Choroid plexus epithelial cell (primary cell): ENCODE measurements around the gene KCNQ2.

Experiments used
- DNase-seq: peaks from one replicate; pipeline ENCODE4 v3.0.0-alpha.2; 2010; ENCODE audit warnings: low read depth
- H3K4me3 ChIP-seq: 2 replicates; pipeline ENCODE4 v1.5.1; 2011; ENCODE audit warnings: low read depth, mild to moderate bottlenecking, control low read depth, low read length, moderate library complexity
- TF ChIP-seq, protein P1 (sequence below): conservative IDR thresholded peaks from 2 replicates; pipeline ENCODE4 v1.5.1; 2011; ENCODE audit warnings: low read depth, mild to moderate bottlenecking, control low read depth, inconsistent platforms, low read length, moderate library complexity

Gene KCNQ2

DNA sequence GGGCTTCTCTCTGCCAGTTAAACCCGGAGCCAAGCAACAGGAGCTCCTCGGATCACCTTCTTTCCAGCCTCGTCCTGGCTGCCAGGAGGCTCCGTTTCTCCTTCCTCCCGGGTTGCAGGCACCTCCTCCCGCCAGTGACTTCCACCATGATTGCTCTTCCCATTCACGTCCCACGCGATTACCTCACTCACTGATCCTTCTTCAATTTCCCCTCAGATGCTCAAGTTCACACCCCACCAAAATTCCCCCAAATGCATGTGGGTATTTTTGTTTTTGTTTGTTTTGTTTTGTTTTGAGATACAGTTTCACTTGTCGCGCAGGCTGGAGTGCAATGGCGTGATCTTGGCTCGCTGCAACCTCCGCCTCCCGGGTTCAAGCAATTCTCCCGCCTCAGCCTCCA lies 25.1 kb downstream of the KCNQ2 start:
- H3K4me3 ChIP-seq, result no peak overlapping the region
- TF ChIP-seq, protein P1, sequence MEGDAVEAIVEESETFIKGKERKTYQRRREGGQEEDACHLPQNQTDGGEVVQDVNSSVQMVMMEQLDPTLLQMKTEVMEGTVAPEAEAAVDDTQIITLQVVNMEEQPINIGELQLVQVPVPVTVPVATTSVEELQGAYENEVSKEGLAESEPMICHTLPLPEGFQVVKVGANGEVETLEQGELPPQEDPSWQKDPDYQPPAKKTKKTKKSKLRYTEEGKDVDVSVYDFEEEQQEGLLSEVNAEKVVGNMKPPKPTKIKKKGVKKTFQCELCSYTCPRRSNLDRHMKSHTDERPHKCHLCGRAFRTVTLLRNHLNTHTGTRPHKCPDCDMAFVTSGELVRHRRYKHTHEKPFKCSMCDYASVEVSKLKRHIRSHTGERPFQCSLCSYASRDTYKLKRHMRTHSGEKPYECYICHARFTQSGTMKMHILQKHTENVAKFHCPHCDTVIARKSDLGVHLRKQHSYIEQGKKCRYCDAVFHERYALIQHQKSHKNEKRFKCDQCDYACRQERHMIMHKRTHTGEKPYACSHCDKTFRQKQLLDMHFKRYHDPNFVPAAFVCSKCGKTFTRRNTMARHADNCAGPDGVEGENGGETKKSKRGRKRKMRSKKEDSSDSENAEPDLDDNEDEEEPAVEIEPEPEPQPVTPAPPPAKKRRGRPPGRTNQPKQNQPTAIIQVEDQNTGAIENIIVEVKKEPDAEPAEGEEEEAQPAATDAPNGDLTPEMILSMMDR, result no peak
- DNase-seq, result no peak

DNA sequence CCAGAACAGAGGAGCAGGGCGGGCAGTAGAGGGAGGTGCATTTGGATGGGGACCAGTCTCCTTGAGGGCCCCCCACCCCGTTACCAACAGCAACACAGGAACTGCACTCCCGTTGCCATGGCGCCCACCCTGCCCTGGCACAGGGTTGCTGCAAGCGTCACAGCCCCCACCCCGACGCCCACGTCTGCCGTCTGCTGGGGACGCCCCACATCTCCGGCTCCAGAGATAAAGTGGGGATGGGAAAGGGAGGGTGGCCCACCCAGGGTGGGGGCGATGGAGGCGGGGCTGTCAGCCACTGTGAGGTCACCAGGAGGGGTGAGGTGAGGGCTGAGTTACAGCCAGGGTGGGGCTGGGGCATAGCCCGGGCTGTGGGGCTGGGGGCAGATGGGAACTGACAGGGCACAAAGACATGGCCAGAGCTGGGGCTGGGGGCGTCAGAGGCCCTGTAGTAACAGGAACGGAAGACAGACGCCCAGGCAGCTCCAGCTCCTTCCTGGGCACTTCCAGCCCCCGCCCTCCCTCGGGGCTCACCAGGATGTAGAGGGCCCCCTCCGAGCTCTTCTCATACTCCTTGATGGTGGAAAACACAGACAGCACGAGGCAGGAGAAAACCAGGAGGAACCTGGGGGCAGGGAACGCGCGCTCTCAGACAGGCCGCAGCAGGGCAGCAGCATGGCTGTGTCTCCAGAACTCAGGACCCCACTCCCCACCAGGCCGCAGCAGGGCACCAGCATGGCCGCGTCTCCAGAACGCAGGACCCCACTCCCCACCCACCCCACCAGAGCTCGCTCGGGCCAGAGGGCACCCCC lies 26.0 kb downstream of the KCNQ2 start:
- TF ChIP-seq, protein P1, result no peak
- no peak for DNase-seq
- no peak overlapping the region for H3K4me3 ChIP-seq

DNA sequence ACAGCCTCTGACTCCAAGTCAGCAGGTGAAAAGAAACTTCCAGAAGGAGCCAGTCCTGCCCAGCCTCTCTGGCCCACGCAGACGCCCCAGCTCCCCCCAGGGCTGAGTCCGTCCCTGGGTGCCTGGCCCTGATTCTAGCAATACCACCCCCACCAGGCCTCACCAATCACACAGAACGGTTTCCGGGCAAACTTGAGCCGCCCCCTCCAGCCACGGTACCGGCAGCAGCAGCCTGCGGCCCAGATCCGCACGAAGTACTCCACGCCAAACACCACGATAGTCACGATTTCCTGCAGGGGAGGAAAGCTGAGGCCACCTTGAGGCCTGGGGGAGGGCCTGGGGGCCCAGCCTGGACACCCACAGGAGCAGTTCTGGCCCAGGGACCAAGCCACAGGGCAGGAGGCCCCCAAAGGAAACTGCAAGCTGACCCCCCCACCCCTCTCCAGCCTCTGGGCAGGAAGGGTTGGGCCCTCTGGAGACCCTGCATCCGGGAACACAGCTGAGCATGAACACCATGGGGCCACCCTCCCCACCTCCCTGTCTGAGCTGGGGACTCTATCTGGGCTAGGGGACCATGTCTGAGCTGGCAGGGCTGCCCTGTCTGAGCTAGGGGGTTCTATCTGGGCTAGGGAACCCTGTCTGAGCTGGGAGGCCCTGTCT lies 27.2 kb downstream of the KCNQ2 start:
- H3K4me3 ChIP-seq, result no peak overlapping the region
- TF ChIP-seq, protein P1, result no peak
- no peak for DNase-seq

DNA sequence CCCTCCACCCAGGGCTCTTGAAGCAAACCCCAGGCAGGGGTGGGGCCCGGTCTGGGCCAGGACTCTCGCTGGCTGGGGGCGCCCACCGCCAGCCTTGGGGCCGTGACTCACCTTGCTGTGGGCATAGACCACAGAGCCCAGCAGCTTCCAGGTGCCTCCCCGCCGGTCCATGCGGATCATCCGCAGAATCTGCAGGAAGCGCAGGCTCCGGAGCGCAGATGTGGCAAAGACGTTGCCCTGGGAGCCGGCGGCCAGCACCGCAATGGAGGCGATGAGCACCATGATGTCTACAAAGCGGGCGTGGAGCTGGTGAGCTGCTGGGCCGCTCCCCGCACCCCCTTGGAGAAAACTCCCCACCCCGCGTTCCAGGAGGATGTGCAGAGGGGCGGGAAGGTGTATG lies 27.9 kb downstream of the KCNQ2 start:
- no peak overlapping the region for H3K4me3 ChIP-seq
- no peak for DNase-seq
- TF ChIP-seq, protein P1, result no peak

DNA sequence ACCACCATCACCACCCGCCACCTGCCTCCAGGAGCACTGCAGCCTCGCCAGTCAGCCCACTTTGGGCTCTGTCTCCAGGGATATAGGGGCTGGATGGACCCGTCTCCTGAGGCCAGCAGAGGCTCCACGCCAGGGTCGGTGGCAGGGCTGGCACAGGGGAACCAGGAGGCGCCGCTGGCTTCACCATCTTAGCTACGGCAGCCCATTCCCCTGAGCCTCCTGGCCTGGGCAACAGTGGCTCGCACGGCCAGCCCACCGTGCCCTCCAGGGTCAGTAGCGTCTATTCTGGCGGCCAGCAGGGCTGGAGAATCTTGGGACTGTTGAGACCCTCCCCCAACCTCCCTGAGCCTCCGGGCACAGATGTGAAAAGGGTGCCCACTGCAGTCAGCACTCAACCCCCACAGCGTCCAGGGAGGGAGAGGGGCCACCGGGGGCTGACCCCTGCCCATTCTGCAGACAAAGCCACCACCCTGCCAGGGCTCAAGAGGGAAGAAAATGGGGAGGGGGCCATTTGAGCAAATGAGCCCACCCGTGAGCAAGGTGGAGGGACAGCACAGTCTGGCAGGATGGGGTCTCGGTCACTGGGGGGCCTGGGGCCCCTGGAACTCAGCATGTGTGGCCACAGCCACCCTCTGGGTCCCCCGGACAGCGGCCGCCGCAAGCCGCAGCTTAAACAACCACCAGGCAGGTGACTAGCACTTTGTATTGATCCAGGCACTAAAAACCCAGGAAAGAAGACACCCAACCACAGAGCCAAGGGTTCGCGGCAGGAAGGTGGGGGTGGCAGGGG lies 28.7 kb downstream of the KCNQ2 start:
- DNase-seq, result no peak
- TF ChIP-seq, protein P1, result no peak
- no peak overlapping the region for H3K4me3 ChIP-seq

DNA sequence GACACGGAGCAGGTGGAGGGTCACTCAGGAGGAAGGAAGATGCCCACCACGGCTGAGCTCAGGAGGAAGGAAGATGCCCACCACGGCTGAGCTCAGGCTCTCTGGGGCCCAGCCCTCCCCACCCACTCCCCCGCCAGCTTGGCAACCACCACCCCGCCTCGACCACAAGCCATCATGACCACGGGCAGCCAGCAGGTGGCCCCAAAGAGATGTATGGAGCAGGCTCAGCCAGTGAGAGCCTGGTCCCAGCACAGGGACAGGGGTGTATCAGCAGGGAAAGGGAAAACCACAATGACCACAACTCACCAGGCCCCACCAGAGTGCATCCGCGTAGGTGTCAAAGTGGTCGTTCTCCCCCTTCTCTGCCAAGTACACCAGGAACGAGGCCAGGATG lies 30.4 kb downstream of the KCNQ2 start:
- peak; percentile 32 for DNase-seq
- H3K4me3 ChIP-seq, result no peak overlapping the region
- TF ChIP-seq, protein P1, result peak; percentile 48
